CD4-positive, alpha-beta T cell (primary cell): ENCODE measurements around the gene METAP1D. TPM values are rescaled to one million over a fixed set of nuclear protein-coding genes. Genes with fewer than 3 reads are reported as not detected.

Experiments used
- ATAC-seq: fragments of 200-7000 bp; cut with Tn5 transposase; one replicate; pipeline ENCODE4 v1.10.0; 2022; ENCODE audit warnings: mild to moderate bottlenecking; ENCODE audit not compliant: poor library complexity
- CTCF ChIA-PET: fragments of 350-600 bp; sonication (Branson Sonifier 250); formaldehyde crosslinking; loops from one replicate; lab custom pipeline; 2021; ENCODE audit warnings: antibody characterized with exemption, inconsistent platforms; lab: Charles Lee
- POLR2A ChIA-PET: fragments of 350-600 bp; sonication (Branson Sonifier 250); formaldehyde crosslinking; loops from one replicate; lab custom pipeline; 2021; ENCODE audit warnings: antibody characterized with exemption, inconsistent platforms; lab: Charles Lee
- DNase-seq, 14 experiments: peaks; one replicate each; pipeline ENCODE4 v3.0.0-alpha.2; 2013 to 2020; ENCODE audit warnings: mixed read lengths in 2 of 14
- H3K27ac ChIP-seq, 2 donors: one replicate each; pipeline versions ENCODE4 v1.5.1 to v1.7.0; 2013; ENCODE audit warnings: low read length in 2 of 2, low read depth in 1 of 2, mild to moderate bottlenecking in 1 of 2
- H3K27me3 ChIP-seq, 2 experiments: 1 replicate in 1 of 2; 2 replicates in 1 of 2; pipeline versions ENCODE4 v1.6.1 to v1.7.0; 2013; ENCODE audit warnings: low read length in 2 of 2, control low read depth in 1 of 2, mild to moderate bottlenecking in 1 of 2, moderate library complexity in 1 of 2; ENCODE audit not compliant: insufficient read depth in 2 of 2, control insufficient read depth in 1 of 2
- H3K36me3 ChIP-seq: one replicate; pipeline ENCODE4 v1.6.1; 2013; ENCODE audit warnings: low read length, control low read depth; ENCODE audit not compliant: insufficient read depth
- H3K4me1 ChIP-seq: one replicate; pipeline ENCODE4 v1.6.1; 2013; ENCODE audit warnings: low read length, control low read depth; ENCODE audit not compliant: insufficient read depth
- H3K4me3 ChIP-seq: one replicate; pipeline ENCODE4 v1.5.1; 2013; ENCODE audit warnings: mild to moderate bottlenecking, low read length, moderate library complexity
- H3K9me3 ChIP-seq, 2 experiments: 1 replicate in 1 of 2; 2 replicates in 1 of 2; pipeline versions ENCODE4 v1.6.1 to v1.7.0; 2013; ENCODE audit warnings: low read length in 2 of 2, mild to moderate bottlenecking in 2 of 2, control low read depth in 1 of 2, moderate library complexity in 1 of 2; ENCODE audit not compliant: control insufficient read depth in 1 of 2, insufficient read depth in 1 of 2
- H3K27ac Mint-ChIP-seq: one replicate; pipeline ENCODE4 v1.8.0; 2020; ENCODE audit warnings: mixed read lengths
- H3K27me3 Mint-ChIP-seq: one replicate; pipeline ENCODE4 v1.8.0; 2021; ENCODE audit warnings: mixed read lengths
- H3K36me3 Mint-ChIP-seq: one replicate; pipeline ENCODE4 v1.8.0; 2021; ENCODE audit warnings: low read depth, mixed read lengths
- H3K4me1 Mint-ChIP-seq: one replicate; pipeline ENCODE4 v1.8.0; 2021; ENCODE audit warnings: low read depth, mixed read lengths
- H3K4me3 Mint-ChIP-seq: one replicate; pipeline ENCODE4 v1.8.0; 2020; ENCODE audit warnings: mild to moderate bottlenecking, mixed read lengths
- H3K9me3 Mint-ChIP-seq: one replicate; pipeline ENCODE4 v1.8.0; 2020; ENCODE audit warnings: mixed read lengths
- CTCF ChIP-seq: fragments of 200-600 bp; IDR thresholded peaks from one replicate; pipeline ENCODE4 v1.8.0; 2022; ENCODE audit warnings: antibody characterized with exemption, mild to moderate bottlenecking
- intact Hi-C, 2 experiments: fragments of 100-400 bp; cut with DNase I in 1 of 2; cut with micrococcal nuclease in 1 of 2; formaldehyde crosslinking; loops; one replicate each; pipeline versions ENCODE4 v1.15.1 to v1.9.0; 2023 to 2025; cut with DNase I, micrococcal nuclease
- total RNA-seq, 174 experiments: library from RNA in 2 of 174; stranded (reverse) in 2 of 174; gene quantifications; one replicate each; pipeline ENCODE4 v1.2.3 and lab custom pipeline; 2021 to 2026

METAP1D gene
- total RNA-seq, 2 experiments from 2014 or later = 7.2 to 7.9 TPM

GRCh38 chr2:172095146-172095904 lies 95.6 kb downstream of the METAP1D start:
- H3K4me3 Mint-ChIP-seq = peak overlapping the region; percentile 91
- Histone ChIP-seq H3K27ac (no peak overlapping the region), H3K36me3 (no peaks in the 10 kb centered on the region), H3K4me1 (peaks cover 75% of the 10 kb centered on the region), H3K4me3 (peak overlapping the region; percentile 57), H3K9me3 (peaks cover 9 to 66% of the 10 kb centered on the region in 2 experiments), H3K27me3 (peaks cover 93 to 97% of the 10 kb centered on the region in 2 experiments)
- peak; percentile 55 to 91 (median 71) for DNase-seq
- H3K4me1 Mint-ChIP-seq = peaks cover 31% of the 10 kb centered on the region
- no peaks in the 10 kb centered on the region for H3K9me3 Mint-ChIP-seq
- peak overlapping the region; percentile 76 for H3K27ac Mint-ChIP-seq
- H3K27me3 Mint-ChIP-seq = peaks cover 76% of the 10 kb centered on the region
- ChIA-PET POLR2A (interaction anchor here (0.9 to 2.5 kb wide), 3 partner anchors 9 to 369 kb away, joined by 3 to 9 read pairs (median 3); partner anchors contain the start of gene DLX1), CTCF (interaction anchor here (0.7 to 1.2 kb wide), 3 partner anchors 9 to 32 kb away, joined by 3 to 6 read pairs (median 3); no protein-coding TSS in a partner anchor)
- TF ChIP-seq CTCF = no peak
- intact Hi-C loops = loop anchor here in 1 of 2 experiments (10.0 kb wide), 1 partner anchor 459 kb away; the partner anchor contains the start of gene PDK1
- peak; percentile 86 for ATAC-seq
- no peaks in the 10 kb centered on the region for H3K36me3 Mint-ChIP-seq

DNA sequence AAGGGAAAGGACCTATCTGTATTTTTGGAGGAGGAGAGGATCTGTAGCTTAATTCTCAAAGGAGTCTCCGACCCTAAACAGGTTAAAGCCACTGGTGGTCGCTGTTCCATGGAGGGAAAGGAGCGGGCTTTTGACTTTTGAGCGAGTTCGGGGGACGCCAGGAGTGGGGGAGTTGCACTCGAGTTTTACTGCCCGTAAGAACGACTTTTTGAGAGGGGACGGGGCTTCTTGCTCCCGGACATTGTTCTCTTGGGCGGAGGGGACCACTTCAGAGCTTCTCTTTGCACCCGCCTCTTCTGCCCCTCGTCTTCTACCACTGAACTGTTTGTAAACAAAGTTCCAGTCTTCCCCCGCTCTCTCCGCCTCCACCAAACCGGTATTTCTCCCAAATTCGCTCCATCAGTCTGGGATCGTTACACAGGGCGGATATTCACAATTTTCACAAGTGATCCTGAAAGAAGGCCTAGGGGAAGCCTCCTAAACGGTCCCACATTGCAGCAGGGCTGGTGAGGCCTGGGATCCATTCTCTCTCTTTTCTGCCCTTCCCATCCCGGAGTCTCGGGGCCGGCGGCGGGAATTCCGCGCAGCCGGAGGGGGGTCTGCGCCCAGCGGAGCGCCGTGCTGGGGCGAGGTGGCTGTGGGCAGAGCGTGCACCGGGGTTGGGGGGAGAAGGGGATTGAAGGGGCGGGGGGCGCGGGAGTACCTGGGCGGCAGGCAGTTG lies 96.3 kb downstream of the METAP1D start:
- Mint-ChIP-seq H3K27ac (peak overlapping the region; percentile 76), H3K27me3 (peaks cover 76% of the 10 kb centered on the region), H3K36me3 (no peaks in the 10 kb centered on the region), H3K4me3 (peak overlapping the region; percentile 91), H3K4me1 (peaks cover 35% of the 10 kb centered on the region), H3K9me3 (no peaks in the 10 kb centered on the region)
- H3K36me3 ChIP-seq = no peaks in the 10 kb centered on the region
- peaks cover 9 to 67% of the 10 kb centered on the region in 2 experiments for H3K9me3 ChIP-seq
- ChIA-PET CTCF (interaction anchor here (1.0 to 1.2 kb wide), 2 partner anchors 9 to 31 kb away, joined by 3 to 6 read pairs; no protein-coding TSS in a partner anchor), POLR2A (interaction anchor here (0.9 to 2.5 kb wide), 6 partner anchors 8 to 368 kb away, joined by 3 to 9 read pairs (median 3); partner anchors contain the start of gene DLX1)
- no peak overlapping the region for H3K27ac ChIP-seq
- no peak for ATAC-seq
- intact Hi-C loops = loop anchor here in 1 of 2 experiments (10.0 kb wide), 1 partner anchor 459 kb away; the partner anchor contains the start of gene PDK1
- H3K4me1 ChIP-seq = peaks cover 75% of the 10 kb centered on the region
- no peak for TF ChIP-seq CTCF
- H3K4me3 ChIP-seq = peak overlapping the region; percentile 57
- DNase-seq = peak in 1 of 14 experiments; percentile 21
- peaks cover 92 to 97% of the 10 kb centered on the region in 2 experiments for H3K27me3 ChIP-seq
